Mucosa of descending colon (tissue), 3 donors: Measurements from ENCODE around the gene CIAO2A. TPM values are rescaled to one million over a fixed set of nuclear protein-coding genes. Genes with fewer than 3 reads are reported as not detected.

Experiments
- ATAC-seq: fragments of 200-7000 bp; cut with Tn5 transposase; one replicate; pipeline ENCODE4 v1.9.1; 2020; ENCODE audit warnings: mild to moderate bottlenecking, moderate library complexity
- DNase-seq, 3 donors: peaks; one replicate each; pipeline ENCODE4 v3.0.0-alpha.2; 2020
- H3K36me3 ChIP-seq: fragments of 200-600 bp; one replicate; pipeline ENCODE4 v1.8.0; 2021; ENCODE audit warnings: low read depth, mild to moderate bottlenecking
- H3K4me1 ChIP-seq: fragments of 200-600 bp; one replicate; pipeline ENCODE4 v1.8.0; 2021; ENCODE audit warnings: low read depth, mild to moderate bottlenecking
- H3K4me3 ChIP-seq: fragments of 200-600 bp; one replicate; pipeline ENCODE4 v1.8.0; 2021; ENCODE audit warnings: mild to moderate bottlenecking
- H3K9me3 ChIP-seq: fragments of 200-600 bp; one replicate; pipeline ENCODE4 v1.8.0; 2021; ENCODE audit warnings: mild to moderate bottlenecking
- CTCF ChIP-seq: fragments of 200-600 bp; IDR thresholded peaks from one replicate; pipeline ENCODE4 v1.8.0; 2022; ENCODE audit warnings: antibody characterized with exemption, mild to moderate bottlenecking
- intact Hi-C, 2 donors: fragments of 100-400 bp; cut with DNase I in 1 of 2; cut with micrococcal nuclease in 1 of 2; formaldehyde crosslinking; loops; one replicate each; pipeline versions ENCODE4 v1.11.0 to v1.11.1; 2022; cut with DNase I, micrococcal nuclease
- total RNA-seq, 3 donors: library from RNA; stranded (reverse); fragmentation: NEBNext Ultra II Directional in 2 of 3; extraction: Animal tissue kit (Norgen Biotek cat#: 25700) in 2 of 3; gene quantifications; one replicate each; pipeline versions ENCODE4 v1.2.1 to v1.2.4, GENCODE V29; 2021 to 2023
- donor health status: DM: no; HTN: no; CAD: no; lungs with moderate emphysema.
- donor health status: DM: no; HTN: no; CAD: no.
- donor health status: DM: no; HTN: yes; CAD: no.

CIAO2A gene
- total RNA-seq, 3 donors from 2014 or later, result 49.7 to 94.5 (median 78.9) TPM

- H3K9me3 ChIP-seq, result no peaks in the 10 kb centered on the region
- DNase-seq (peak in 2 of 3 donors; percentile 46 to 65), ATAC-seq (peak; percentile 46)
- H3K4me3 ChIP-seq, result peak overlapping the region; percentile 57
- TF ChIP-seq CTCF, result no peak
- intact Hi-C loops, result loop anchor here (10.0 kb wide), 2 partner anchors 101 to 301 kb away; no protein-coding TSS in a partner anchor
- H3K4me1 ChIP-seq, result peaks cover 5% of the 10 kb centered on the region
- H3K36me3 ChIP-seq, result no peaks in the 10 kb centered on the region
Measured at GRCh38 chr15:64045774-64046420, 47.7 kb downstream of the CIAO2A start.

- H3K4me3 ChIP-seq, result no peak overlapping the region
- no peaks in the 10 kb centered on the region for H3K9me3 ChIP-seq
- H3K36me3 ChIP-seq, result no peaks in the 10 kb centered on the region
- no peak for DNase-seq
- ATAC-seq, result no peak
- peaks cover 5% of the 10 kb centered on the region for H3K4me1 ChIP-seq
- no peak for TF ChIP-seq CTCF
- intact Hi-C loops, result loop anchor here (10.0 kb wide), 2 partner anchors 100 to 300 kb away; no protein-coding TSS in a partner anchor
Measured at GRCh38 chr15:64045101-64045435, 48.6 kb downstream of the CIAO2A start.

GRCh38 chr15:64044300-64045100, 49.1 kb downstream of the CIAO2A start:
- no peak overlapping the region for H3K4me3 ChIP-seq
- no peak for TF ChIP-seq CTCF
- H3K9me3 ChIP-seq, result no peaks in the 10 kb centered on the region
- intact Hi-C loops, result loop anchor here (5.0 to 10.0 kb wide), 3 partner anchors 100 to 300 kb away; no protein-coding TSS in a partner anchor
- no peak for ATAC-seq
- H3K36me3 ChIP-seq, result no peaks in the 10 kb centered on the region
- DNase-seq, result no peak
- H3K4me1 ChIP-seq, result peaks cover 5% of the 10 kb centered on the region

- ATAC-seq (no peak), DNase-seq (no peak)
- Histone ChIP-seq H3K4me3 (no peak overlapping the region), H3K36me3 (no peaks in the 10 kb centered on the region), H3K9me3 (no peaks in the 10 kb centered on the region), H3K4me1 (no peaks in the 10 kb centered on the region)
- intact Hi-C loops, result no loop called here
- TF ChIP-seq CTCF, result no peak
Measured at GRCh38 chr15:64038878-64039610, 54.6 kb downstream of the CIAO2A start.

GRCh38 chr15:64037966-64038365, 55.7 kb downstream of the CIAO2A start:
- Histone ChIP-seq H3K4me1 (no peaks in the 10 kb centered on the region), H3K36me3 (no peaks in the 10 kb centered on the region), H3K4me3 (no peak overlapping the region), H3K9me3 (no peaks in the 10 kb centered on the region)
- ATAC-seq (no peak), DNase-seq (no peak)
- no peak for TF ChIP-seq CTCF
- intact Hi-C loops, result no loop called here
